Measurements from ENCODE around the gene NR2F1.
"Not testable (repeated sequence)": the region's sequence is repeated elsewhere in the genome, so short reads cannot be mapped to it uniquely, and the experiment has no call there.

The NR2F1 gene

GRCh38 chr5:93582677-93583438 is at the start of gene NR2F1:
Gene NR2F1, plus strand, starts transcription at chr5:93583222. Its CDS starts 1,802 bp downstream, at chr5:93585024.
- no peak for DNase-seq

GRCh38 chr5:93545872-93546271 is 37.1 kb upstream of the NR2F1 start:
- no peak for DNase-seq

GRCh38 chr5:93549594-93549993 is 33.4 kb upstream of the NR2F1 start:
- not testable (repeated sequence) for DNase-seq

- DNase-seq = no peak
Observed at GRCh38 chr5:93557021-93557604, 25.9 kb upstream of the NR2F1 start.

GRCh38 chr5:93566091-93566490 is 16.9 kb upstream of the NR2F1 start:
- no peak for DNase-seq

GRCh38 chr5:93567424-93567823 is 15.6 kb upstream of the NR2F1 start:
- DNase-seq = no peak

- no peak for DNase-seq
Observed at GRCh38 chr5:93569300-93570160, 13.5 kb upstream of the NR2F1 start.

- DNase-seq = no peak
Observed at GRCh38 chr5:93570294-93571113, 12.5 kb upstream of the NR2F1 start.

GRCh38 chr5:93571114-93571949 is 11.7 kb upstream of the NR2F1 start:
- DNase-seq = no peak

- DNase-seq = no peak
Observed at GRCh38 chr5:93572101-93572607, 10.9 kb upstream of the NR2F1 start.

GRCh38 chr5:93572608-93573353 is 10.2 kb upstream of the NR2F1 start:
- DNase-seq = no peak

GRCh38 chr5:93573354-93574351 is 9.4 kb upstream of the NR2F1 start:
- no peak for DNase-seq

- no peak for DNase-seq
Observed at GRCh38 chr5:93574491-93575305, 8.3 kb upstream of the NR2F1 start.

- DNase-seq = no peak
Observed at GRCh38 chr5:93575461-93576414, 7.3 kb upstream of the NR2F1 start.

GRCh38 chr5:93576994-93577853 is 5.8 kb upstream of the NR2F1 start:
- DNase-seq = no peak
